ENCODE data around the gene TEAD3.

- TF ChIP-seq MAX (CRISPR knock-in tag; IDR thresholded peaks at IDR 0.05) (no peak), CTCF (IDR thresholded peaks at IDR 0.05) (no peak), E2F1 (CRISPR knock-in tag; IDR thresholded peaks at IDR 0.05) (no peak), ESRRA (CRISPR knock-in tag; IDR thresholded peaks at IDR 0.05; ENCODE audit: borderline replicate concordance) (no peak), FOXP1 (CRISPR knock-in tag; IDR thresholded peaks at IDR 0.05; ENCODE audit: borderline replicate concordance) (no peak), NR1H2 (CRISPR knock-in tag; IDR thresholded peaks at IDR 0.05) (no peak), CREB1 (CRISPR knock-in tag; IDR thresholded peaks at IDR 0.05) (no peak), CBFB (CRISPR knock-in tag; IDR thresholded peaks at IDR 0.05; ENCODE audit: low read depth) (no peak), TEAD4 (CRISPR knock-in tag; IDR thresholded peaks at IDR 0.05) (no peak), FOXJ3 (CRISPR knock-in tag; IDR thresholded peaks at IDR 0.05; ENCODE audit: borderline replicate concordance) (no peak), TCF7 (CRISPR knock-in tag; IDR thresholded peaks at IDR 0.05; ENCODE audit: low read depth) (no peak), USF2 (CRISPR knock-in tag; IDR thresholded peaks at IDR 0.05) (no peak)
- TF ChIP-seq, protein P1, sequence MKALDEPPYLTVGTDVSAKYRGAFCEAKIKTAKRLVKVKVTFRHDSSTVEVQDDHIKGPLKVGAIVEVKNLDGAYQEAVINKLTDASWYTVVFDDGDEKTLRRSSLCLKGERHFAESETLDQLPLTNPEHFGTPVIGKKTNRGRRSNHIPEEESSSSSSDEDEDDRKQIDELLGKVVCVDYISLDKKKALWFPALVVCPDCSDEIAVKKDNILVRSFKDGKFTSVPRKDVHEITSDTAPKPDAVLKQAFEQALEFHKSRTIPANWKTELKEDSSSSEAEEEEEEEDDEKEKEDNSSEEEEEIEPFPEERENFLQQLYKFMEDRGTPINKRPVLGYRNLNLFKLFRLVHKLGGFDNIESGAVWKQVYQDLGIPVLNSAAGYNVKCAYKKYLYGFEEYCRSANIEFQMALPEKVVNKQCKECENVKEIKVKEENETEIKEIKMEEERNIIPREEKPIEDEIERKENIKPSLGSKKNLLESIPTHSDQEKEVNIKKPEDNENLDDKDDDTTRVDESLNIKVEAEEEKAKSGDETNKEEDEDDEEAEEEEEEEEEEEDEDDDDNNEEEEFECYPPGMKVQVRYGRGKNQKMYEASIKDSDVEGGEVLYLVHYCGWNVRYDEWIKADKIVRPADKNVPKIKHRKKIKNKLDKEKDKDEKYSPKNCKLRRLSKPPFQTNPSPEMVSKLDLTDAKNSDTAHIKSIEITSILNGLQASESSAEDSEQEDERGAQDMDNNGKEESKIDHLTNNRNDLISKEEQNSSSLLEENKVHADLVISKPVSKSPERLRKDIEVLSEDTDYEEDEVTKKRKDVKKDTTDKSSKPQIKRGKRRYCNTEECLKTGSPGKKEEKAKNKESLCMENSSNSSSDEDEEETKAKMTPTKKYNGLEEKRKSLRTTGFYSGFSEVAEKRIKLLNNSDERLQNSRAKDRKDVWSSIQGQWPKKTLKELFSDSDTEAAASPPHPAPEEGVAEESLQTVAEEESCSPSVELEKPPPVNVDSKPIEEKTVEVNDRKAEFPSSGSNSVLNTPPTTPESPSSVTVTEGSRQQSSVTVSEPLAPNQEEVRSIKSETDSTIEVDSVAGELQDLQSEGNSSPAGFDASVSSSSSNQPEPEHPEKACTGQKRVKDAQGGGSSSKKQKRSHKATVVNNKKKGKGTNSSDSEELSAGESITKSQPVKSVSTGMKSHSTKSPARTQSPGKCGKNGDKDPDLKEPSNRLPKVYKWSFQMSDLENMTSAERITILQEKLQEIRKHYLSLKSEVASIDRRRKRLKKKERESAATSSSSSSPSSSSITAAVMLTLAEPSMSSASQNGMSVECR (CRISPR knock-in tag; IDR thresholded peaks at IDR 0.05; ENCODE audit: borderline replicate concordance): no peak
- TF ChIP-seq, protein P2, sequence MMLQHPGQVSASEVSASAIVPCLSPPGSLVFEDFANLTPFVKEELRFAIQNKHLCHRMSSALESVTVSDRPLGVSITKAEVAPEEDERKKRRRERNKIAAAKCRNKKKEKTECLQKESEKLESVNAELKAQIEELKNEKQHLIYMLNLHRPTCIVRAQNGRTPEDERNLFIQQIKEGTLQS (CRISPR knock-in tag; conservative IDR thresholded peaks at IDR 0.05): no peak
Observed at GRCh38 chr6:35543459-35544193, 46.7 kb upstream of the TEAD3 start.

Measured in WTC11 (cell line).